ENCODE measurements around the gene MAGI2. TPM values are rescaled to one million over a fixed set of nuclear protein-coding genes. Genes with fewer than 3 reads are reported as not detected.
A peak's percentile ranks its signal among the peaks of the same experiment; 100 is the strongest.

The MAGI2 gene
- total RNA-seq, 2 donors from 2014 or later, result 10.3 to 19.2 TPM

DNA sequence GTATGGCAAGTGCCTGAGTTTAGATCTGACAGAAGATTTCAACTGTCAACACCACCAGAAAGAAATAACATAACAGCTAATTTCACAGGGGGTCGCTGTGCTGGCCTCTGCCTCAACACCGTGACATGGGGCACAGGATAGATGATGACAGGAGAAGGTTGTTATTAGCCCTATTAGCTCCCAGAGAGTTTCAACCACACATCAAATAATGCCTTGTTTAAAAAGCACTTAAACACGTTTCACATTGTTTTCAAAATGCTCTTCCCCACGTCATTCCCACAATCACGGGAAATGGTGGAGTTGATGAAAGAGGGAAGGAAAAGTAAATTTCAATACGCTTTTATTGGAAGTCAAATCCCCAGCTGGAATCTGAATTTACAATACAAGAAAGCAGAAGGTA lies 184.7 kb downstream of the MAGI2 start:
- H3K9me3 ChIP-seq (ENCODE audit: control insufficient read depth, low read length), result no peaks in the 10 kb centered on the region
- H3K4me1 Mint-ChIP-seq, result peaks cover 13% of the 10 kb centered on the region
- no peaks in the 10 kb centered on the region for H3K36me3 Mint-ChIP-seq (ENCODE audit: low read depth)
- H3K4me3 Mint-ChIP-seq, result no peak overlapping the region
- WGBS, 2 experiments (ENCODE audit: insufficient coverage in 1 of 2, insufficient read length in 1 of 2), result 85 to 100% methylated on average over 1 to 5 of the region's 6 CpGs
- H3K9me3 Mint-ChIP-seq, result no peaks in the 10 kb centered on the region
- H3K36me3 ChIP-seq (ENCODE audit: control insufficient read depth, insufficient read depth, low read length), result no peaks in the 10 kb centered on the region
- no peaks in the 10 kb centered on the region for H3K27me3 ChIP-seq (ENCODE audit: control insufficient read depth, insufficient read depth, low read length, poor library complexity, severe bottlenecking)
- TF ChIP-seq, protein P1, sequence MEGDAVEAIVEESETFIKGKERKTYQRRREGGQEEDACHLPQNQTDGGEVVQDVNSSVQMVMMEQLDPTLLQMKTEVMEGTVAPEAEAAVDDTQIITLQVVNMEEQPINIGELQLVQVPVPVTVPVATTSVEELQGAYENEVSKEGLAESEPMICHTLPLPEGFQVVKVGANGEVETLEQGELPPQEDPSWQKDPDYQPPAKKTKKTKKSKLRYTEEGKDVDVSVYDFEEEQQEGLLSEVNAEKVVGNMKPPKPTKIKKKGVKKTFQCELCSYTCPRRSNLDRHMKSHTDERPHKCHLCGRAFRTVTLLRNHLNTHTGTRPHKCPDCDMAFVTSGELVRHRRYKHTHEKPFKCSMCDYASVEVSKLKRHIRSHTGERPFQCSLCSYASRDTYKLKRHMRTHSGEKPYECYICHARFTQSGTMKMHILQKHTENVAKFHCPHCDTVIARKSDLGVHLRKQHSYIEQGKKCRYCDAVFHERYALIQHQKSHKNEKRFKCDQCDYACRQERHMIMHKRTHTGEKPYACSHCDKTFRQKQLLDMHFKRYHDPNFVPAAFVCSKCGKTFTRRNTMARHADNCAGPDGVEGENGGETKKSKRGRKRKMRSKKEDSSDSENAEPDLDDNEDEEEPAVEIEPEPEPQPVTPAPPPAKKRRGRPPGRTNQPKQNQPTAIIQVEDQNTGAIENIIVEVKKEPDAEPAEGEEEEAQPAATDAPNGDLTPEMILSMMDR (conservative IDR thresholded peaks at IDR 0.05), result peak; percentile 25
- DNase-seq, result no peak
- no peak overlapping the region for H3K9ac ChIP-seq (ENCODE audit: extremely low read depth, low read length, poor library complexity, severe bottlenecking)
- H3K27ac ChIP-seq (ENCODE audit: low read depth, low read length), result no peak overlapping the region
- no peak overlapping the region for H3K4me3 ChIP-seq (ENCODE audit: low read length)
- H3K27me3 Mint-ChIP-seq (ENCODE audit: insufficient read depth), result no peaks in the 10 kb centered on the region
- no peak overlapping the region for H3K27ac Mint-ChIP-seq
- peaks cover 4% of the 10 kb centered on the region for H3K4me1 ChIP-seq (ENCODE audit: control insufficient read depth, insufficient read depth, low read length)

DNA sequence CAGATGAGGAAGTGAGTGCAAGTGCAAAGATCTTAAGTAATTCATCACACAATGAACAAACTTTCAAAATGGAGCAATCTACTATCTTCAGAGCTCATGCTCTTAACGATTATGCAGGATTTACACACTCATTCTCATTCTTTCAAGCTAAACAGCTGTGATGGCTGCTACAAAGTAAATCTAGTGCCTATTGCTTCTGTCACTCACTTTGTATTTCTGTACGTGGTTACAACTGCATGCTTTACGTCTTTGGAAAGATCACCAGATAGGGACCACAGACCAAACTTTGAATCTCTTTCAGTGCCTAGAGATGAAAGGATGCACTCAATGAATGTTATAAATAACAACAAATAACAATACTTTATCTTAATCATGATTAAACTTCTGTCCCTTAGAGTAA lies 194.6 kb downstream of the MAGI2 start:
- Histone ChIP-seq H3K36me3 (ENCODE audit: control insufficient read depth, insufficient read depth, low read length) (no peaks in the 10 kb centered on the region), H3K27me3 (ENCODE audit: control insufficient read depth, insufficient read depth, low read length, poor library complexity, severe bottlenecking) (no peaks in the 10 kb centered on the region), H3K9me3 (ENCODE audit: control insufficient read depth, low read length) (no peaks in the 10 kb centered on the region), H3K4me3 (ENCODE audit: low read length) (no peak overlapping the region), H3K4me1 (ENCODE audit: control insufficient read depth, insufficient read depth, low read length) (no peaks in the 10 kb centered on the region), H3K27ac (ENCODE audit: low read depth, low read length) (no peak overlapping the region), H3K9ac (ENCODE audit: extremely low read depth, low read length, poor library complexity, severe bottlenecking) (no peak overlapping the region)
- Mint-ChIP-seq H3K27me3 (ENCODE audit: insufficient read depth) (no peaks in the 10 kb centered on the region), H3K36me3 (ENCODE audit: low read depth) (no peaks in the 10 kb centered on the region), H3K27ac (no peak overlapping the region), H3K4me1 (no peaks in the 10 kb centered on the region), H3K9me3 (no peaks in the 10 kb centered on the region), H3K4me3 (no peak overlapping the region)
- WGBS, 2 experiments (ENCODE audit: insufficient coverage in 1 of 2, insufficient read length in 1 of 2), result 93 to 100% methylated on average over 3 of the region's 3 CpGs
- TF ChIP-seq, protein P1 (conservative IDR thresholded peaks at IDR 0.05), result no peak
- DNase-seq, result no peak

DNA sequence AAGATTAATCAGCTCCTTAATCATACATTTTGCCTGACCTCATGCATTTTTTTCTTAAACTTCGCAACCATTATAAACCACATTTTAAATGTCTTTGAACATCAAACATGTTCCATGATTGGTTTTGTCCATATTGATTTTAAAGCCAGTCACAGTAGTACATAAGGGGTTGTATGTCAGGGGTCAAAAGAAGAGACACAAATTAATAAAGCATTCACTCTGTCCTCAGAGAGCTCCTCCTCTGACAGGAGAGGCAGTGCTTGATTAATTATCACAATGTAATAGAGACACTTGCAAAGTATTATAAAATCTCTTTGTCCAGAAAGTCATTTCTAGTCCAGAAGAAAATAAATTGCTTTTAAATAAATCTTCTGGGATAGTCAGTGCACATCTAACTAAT lies 195.5 kb downstream of the MAGI2 start:
- WGBS, 2 experiments (ENCODE audit: insufficient coverage in 1 of 2, insufficient read length in 1 of 2), result 100% methylated on average over 1 of the region's 1 CpG; no CpG with 5 or more reads in 1 of the 2 experiments

More for the DNA sequence above, 195.5 kb downstream of the MAGI2 start:
- H3K27me3 Mint-ChIP-seq (ENCODE audit: insufficient read depth), result no peaks in the 10 kb centered on the region
- no peak overlapping the region for H3K4me3 Mint-ChIP-seq
- Histone ChIP-seq H3K4me3 (ENCODE audit: low read length) (no peak overlapping the region), H3K36me3 (ENCODE audit: control insufficient read depth, insufficient read depth, low read length) (no peaks in the 10 kb centered on the region), H3K9me3 (ENCODE audit: control insufficient read depth, low read length) (no peaks in the 10 kb centered on the region), H3K4me1 (ENCODE audit: control insufficient read depth, insufficient read depth, low read length) (no peaks in the 10 kb centered on the region), H3K27me3 (ENCODE audit: control insufficient read depth, insufficient read depth, low read length, poor library complexity, severe bottlenecking) (no peaks in the 10 kb centered on the region), H3K9ac (ENCODE audit: extremely low read depth, low read length, poor library complexity, severe bottlenecking) (no peak overlapping the region), H3K27ac (ENCODE audit: low read depth, low read length) (no peak overlapping the region)
- no peak overlapping the region for H3K27ac Mint-ChIP-seq
- TF ChIP-seq, protein P1 (conservative IDR thresholded peaks at IDR 0.05), result no peak
- H3K9me3 Mint-ChIP-seq, result no peaks in the 10 kb centered on the region
- H3K36me3 Mint-ChIP-seq (ENCODE audit: low read depth), result no peaks in the 10 kb centered on the region
- DNase-seq, result no peak
- no peaks in the 10 kb centered on the region for H3K4me1 Mint-ChIP-seq
